OCI-M2 (cell line): ENCODE results near the gene FAM240A.

ENCODE experiments used
- DNase-seq: peaks from one replicate; lab custom pipeline; 2025; ENCODE audit not compliant: unreplicated experiment; lab: John Stamatoyannopoulos, UW

FAM240A gene

DNA sequence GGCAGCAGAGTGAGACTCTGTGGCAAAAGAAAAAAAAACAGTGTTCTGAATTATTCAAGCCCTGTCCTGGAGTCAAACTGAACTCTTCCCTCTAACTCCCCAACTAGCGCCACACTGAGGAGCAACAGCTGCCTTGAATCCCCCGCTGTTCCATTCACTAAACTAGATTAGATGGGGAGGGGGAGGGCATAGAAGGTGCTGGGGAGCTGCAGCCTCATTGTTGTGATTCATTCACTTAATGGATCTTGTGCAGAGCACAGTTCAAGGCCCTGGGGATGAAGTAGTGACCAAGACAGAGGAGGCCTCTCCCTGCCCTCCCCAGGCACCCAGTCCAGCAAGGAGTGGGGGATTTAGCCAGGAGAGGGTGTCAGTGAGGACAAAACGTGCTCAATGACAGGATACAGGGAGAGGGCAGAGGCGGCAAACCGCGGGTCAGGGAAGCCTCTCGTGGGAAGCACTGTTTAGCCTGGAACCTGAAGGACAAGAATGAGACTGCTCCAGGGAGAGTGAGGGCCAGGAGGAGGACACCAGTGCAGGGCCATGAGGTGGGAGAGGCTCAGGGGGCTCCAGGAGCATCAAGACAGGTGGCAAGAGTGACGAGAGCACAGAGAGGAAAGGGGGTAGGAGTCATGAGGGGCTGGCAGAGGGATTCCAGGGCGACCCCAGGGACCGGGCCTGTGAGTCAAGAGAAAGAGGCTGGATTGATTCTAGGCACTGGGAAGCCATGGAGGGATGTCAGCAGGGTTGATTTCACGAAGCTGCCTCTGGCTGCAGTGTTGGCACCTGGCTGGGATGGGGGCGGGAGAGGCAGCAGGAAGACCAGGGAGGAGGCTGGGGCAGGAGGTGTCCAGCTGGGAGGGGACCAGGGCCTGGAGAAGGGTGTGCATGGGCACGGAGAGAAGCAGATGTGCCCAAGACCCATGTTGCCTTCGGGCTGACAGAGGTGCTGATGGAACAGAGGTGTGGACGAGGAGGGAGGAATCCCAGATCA is 49.7 kb downstream of the FAM240A start:
- no peak for DNase-seq

DNA sequence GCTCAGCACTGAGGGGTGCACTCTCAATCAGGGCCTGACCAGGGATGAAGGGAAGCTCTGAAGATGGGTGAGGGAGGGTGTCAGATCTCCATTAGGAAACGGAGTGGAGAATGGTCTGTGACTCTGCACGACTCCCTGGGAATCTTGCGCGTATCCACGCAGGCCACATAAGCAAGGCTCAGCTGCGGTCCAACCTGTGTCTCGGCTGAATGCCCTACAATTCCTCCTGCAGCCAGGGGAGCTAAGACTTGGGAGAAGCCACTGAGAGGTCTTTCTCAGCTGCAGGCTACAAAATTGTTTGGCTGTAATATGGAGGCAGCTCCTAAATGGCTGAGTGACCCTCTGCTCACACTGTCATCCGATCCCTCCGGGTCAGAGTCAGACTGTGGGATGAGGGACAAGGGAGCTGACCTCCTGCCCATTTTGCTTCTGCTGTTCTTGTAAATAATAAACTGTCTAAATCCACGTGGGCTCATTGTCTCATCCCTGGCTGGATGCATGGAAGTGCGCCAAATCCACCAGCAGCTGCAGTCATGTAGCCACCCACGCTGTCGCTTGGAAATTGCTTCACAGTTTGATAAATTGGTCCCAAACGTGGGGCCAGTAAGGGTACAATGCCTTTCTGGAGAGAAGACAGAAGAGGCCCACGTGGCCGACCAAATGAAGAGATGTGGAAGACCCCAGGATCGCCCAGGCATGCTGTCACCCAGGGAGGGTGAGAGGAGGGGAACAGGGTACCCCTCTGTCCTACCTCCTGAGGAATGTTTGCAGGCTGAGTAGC is 50.6 kb downstream of the FAM240A start:
- DNase-seq = no peak

DNA sequence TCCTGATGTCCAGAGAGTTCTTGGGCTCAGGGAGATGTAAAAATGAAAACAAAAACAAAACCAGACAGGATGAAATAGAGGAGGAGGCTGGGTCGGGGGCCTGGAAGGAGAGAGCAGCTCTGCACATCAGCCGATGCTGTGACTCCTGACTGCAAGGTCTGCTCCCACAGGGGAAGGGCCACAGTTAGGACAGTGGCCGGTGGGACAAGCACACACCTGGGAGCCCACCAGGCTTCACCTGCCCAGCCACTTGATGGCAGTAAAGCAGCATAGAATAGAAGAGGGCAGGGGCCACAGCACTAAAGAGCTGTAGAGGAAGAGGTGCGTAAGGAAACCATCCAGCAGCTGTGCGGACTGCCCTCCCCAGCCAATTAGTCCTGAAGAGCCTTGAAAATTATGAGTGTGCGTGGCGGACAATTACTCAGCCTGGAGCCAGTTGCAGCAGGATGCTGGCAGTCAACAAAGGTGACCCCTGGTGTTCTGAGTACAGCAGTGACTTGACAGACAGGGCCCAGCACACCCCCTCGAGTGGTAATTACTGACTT is 51.3 kb downstream of the FAM240A start:
- DNase-seq = no peak

DNA sequence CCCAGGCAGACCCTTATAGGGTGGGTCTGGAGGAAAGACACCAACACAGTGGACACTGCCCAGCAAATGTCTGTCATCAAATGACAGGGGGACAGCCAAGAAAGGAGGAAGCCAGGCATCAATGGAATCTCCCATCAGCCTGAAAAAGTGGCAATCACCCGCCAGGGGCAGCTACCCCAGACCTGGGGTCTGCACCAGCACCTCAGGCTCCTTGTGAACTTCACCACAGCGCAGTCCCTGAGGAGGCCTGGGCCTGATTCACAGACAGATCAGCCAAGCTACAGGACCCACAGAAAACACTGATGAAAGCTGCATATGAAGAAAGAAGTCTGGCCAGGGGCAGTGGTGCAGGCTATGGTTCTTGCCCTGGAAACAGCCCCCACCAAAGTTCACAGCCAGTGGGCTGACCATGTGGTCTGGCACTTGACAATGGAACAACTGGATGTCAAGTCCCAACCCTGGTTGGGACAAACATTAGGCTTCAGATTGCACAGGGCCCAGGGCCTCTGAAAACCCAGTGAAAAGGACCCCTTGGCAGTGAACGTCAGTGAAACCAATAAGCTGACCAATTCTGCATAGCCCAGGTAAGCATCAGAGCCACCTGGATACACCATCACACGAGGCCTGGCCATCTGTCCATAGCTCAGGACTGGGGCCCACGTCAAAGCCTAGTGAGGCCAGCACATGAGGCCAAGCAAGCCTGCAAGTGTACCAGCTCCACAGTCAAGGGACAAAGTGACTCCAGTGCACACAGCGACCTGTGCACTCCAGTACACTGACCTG is 52.1 kb downstream of the FAM240A start:
- no peak for DNase-seq

DNA sequence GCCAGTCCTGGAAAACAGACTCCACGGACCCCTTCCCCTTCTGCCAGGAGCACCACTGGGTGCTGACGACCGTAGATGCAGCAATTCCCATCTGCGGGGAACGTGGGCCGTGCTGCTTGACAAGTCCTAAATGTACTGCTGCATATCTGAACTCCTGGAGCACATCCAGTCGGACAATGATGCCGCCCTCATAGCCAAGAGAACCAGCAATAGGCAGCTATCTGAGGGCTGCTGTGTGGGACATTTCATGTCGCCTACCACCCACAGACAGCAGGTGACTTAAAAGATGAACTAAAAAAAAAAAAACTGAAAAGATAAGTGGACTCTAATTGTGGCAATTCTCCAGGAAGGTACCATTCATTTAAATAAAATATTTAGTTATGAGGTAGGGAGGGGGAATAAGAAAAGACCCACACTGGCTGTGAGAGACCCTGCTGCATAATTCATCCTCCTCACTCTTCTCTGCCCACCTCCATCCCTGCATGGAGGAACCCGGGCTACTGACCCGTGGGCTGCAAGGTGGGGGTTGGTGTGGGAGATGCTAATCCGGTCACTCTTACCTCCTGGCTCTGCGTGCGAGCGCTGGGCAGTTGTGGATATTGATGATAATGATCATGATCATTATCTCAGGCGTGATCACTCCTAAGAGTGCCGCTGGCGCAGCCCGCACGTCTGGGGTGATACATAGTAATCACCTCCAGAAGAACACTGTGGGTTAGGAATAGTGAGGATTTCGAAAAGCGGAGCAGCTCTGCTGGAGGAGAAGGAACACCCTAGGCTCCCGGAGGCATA is 52.8 kb downstream of the FAM240A start:
- DNase-seq = no peak

DNA sequence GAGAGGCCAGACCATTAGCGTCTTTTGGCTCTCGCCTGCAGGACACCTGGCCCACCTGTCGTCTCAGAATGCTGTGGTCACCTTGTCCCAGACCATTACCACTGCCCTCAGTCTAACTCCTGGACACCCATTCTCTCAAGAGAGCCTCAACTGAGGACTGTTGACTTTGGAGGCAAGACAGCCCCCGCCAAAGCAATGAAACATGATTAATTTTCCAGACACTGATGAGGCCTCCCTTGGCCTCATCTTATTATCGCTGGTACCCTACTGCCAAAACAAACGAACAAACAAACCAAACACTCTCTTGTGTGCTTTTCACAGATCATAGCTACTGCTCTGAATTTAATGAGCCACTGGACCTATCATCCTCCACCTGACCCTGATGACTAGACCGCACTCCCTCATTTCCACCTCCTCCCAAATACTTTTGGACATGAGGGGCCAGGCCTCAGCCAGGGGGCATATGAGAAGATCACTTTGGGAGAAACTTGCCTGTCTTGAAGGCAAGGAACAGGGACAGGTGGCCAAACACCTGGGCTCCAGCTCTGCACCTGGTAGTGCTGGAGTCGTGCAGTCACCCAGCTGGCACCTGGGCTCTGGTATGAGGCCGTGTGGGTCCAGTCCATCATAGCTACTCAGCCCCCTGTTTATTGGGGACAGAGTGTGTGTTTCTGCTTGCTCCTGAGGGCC is 53.6 kb downstream of the FAM240A start:
- DNase-seq = no peak

DNA sequence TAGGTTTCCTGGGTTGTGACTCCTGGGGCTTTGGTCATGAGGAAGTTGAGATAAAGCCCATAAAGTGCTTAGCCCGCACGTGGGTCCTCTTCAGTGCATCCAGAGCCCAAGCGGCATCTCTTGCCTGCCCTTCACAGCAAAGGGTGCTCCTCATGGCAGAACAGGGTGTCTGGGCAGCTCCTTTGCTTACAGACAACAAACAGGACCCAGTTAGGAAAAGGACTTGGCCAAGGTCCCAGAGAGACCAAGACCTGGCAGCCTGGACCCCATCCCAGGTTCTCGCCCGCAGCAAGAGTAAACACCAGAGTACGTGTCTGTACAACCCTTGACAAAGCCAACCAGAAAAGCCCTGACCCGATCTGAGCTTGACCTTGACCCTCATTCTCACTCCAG is 54.1 kb downstream of the FAM240A start:
- DNase-seq = no peak

DNA sequence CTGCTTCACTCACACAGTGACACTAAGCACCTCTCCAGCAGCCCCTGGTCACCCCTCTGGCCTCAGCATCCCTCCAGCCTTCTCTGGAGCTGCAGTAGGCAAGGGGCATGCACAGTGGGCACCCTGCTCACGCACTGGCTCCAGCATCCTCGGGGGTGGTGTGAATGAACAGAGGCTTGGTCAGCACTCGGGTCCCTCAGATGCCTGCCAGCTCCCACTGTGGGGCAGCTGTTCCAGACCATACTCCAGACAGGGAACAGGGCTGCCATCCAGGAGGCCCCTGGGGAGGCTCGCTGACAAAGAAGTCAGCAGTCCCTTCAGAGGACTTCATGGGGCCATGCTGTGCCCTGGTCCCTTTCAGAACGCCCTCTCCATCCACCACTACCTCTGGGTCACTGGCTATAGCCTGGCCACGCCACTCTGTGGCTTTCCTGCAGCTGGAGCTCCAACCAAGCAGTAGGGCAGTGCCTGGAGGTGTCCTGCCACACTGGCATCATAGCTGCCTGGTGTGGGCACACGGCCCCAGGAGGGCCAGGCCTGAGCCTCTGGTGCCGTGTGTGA is 54.8 kb downstream of the FAM240A start:
- DNase-seq = no peak

DNA sequence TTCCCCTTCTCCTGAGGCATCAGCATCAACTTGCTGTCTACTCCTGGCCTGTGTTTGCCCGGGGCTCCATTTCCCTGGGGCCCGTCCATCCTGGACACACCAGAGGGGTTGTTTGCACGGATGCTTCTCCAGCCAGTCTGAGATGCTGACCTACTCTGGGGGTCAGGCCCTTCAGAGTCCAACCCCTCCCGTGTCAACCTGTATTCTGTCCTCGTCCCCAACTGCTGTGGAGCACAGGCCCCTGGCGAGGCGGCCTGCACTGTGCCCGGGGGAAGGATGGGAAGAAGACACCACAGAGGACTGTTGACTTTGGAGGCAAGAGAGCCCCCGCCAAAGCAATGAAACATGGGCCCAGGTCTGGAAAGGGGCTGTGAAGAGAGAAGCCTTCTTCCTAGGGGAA is 55.3 kb downstream of the FAM240A start:
- no peak for DNase-seq

DNA sequence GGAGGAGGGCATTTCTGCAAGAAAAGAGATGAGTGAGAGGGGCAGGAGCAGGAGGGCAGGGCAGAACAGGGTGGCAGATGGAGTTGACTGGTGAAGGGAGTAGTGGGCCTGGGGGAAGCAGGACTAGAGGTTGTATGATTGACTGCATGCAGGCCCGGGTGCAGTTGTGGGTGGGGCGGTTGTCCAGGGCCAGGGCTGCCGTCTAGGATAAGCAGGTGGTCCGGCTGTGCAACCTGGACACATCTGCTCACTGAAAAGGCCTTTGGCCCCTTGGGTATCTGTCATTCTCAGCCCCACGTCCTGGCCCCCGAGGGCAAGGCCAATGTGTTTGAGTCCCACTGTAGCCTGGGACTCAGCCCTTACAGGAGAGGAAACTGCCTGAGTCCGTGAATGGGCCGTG is 55.8 kb downstream of the FAM240A start:
- DNase-seq = no peak

DNA sequence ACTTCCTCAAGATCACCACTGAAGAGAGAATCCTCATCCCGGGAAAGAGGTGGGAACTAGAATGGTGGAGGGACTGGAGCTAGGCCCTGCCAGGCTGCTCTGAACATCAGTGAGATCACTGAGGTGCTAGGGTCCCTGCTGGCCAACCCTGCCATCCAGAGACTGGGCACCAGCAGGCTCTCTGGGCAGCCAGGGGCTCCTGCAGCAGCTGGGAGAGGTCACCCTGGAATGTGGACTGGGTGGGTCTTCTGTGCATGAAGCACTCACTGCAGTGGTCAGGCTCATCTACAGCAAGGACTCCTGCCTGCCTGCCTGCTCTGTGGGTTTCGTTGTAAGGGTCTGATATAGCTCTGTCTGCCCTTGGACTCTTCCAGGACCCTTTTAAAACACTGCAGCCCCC is 56.3 kb downstream of the FAM240A start:
- DNase-seq = no peak

DNA sequence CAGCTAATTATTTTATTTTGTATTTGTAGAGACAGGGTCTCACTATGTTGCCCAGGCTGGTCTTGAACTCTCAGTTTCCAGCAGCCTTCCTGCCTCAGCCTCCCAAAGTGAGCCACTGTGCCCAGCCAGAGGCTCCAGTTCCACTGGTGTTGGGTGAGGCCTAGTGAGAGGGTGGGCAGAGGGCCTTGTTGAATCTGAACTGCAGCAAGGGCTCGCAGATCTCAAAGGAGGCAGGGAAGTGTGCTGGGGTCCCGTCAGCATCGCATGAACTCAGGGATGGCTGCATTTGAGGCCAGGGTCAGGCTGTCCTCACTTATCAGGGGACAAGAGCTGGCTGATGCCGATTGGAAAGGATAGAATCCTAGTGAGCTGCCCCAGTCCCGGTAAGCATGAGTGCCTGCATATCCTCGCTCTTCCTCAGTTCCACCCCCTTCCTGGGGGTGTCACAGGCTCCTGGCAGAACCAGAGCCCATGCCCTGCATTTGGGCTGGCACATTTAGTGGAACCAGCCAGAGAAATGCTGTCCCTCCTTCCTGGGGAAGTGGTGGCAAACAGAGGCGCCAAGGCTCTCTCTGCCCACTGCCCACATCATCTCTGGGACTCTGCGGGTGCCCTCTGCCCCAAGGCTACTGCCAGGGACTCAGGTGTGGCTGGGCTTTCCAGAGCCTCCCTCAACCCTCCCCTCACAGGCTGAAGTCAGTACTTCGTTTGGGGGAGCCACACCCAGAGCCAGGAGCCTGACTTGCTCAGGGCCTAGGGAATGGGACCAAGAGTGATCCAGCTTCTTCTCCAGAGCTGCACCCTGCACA is 57.1 kb downstream of the FAM240A start:
- DNase-seq = no peak

DNA sequence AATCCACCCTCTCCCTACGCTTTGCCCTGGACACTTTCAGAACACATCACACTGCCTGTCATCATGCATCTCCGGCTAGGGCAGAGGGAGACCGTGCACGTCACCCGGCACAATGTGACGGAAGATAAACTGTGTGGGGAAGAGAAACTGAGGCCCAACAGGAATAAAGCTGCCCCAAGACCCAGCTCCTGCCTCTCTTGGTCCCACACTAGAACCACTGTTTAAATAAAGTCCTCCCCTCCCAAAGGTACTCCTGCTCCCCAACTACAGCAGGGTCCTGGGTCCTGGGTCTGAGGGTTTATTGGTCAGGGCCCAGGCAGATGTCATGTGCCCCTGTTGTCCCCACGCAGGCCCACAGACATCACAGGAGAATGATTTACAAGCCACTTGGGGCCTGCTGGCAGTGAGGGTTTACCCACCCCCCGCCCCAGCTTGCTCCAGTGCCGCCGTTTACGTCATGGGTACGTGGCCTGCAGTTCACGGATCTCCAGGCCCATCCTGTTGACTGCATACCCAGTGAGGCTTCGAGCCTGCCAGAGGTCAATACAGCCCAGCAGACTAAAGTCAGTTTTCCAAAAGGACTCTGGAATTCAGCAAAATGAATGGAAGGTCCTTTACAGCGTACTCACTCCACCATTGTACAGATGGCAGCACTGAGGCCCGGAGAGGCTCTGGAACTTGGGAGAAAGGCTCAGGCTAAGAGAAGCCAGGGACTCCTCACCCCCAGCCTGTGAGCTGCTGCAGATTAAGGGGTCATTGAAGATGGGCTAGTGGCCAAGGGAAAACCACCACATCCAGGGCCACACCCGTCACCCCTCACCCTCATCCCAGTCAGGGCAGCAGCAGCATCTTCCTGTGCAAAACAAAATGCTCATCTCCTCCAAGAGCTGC is 57.9 kb downstream of the FAM240A start:
- no peak for DNase-seq

DNA sequence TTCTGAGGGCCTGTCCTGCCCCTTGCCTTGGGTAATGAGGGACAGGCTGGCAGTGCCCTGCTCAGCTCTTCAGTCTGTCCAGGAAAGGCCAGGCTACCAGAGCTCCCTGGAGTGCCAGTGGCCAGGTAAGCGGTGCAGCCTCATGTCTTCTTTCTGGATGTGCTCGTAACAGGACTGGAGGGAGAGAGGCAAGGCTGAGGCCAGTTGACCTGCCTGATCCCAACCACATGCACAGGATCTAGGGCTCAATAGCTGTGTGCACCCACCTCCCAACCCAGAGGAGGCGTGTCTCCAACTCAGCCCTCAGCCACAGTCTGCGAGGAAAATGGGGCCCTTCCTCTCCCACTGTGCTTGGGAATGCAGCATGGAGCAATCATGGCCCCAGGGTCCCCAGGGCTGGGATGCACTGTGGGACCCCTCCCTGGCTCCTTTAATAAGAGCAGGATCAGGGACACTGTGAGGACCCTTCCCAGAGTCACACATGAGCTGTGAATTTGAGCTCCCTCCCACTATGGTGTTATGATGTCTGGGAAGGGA is 58.6 kb downstream of the FAM240A start:
- DNase-seq = no peak

DNA sequence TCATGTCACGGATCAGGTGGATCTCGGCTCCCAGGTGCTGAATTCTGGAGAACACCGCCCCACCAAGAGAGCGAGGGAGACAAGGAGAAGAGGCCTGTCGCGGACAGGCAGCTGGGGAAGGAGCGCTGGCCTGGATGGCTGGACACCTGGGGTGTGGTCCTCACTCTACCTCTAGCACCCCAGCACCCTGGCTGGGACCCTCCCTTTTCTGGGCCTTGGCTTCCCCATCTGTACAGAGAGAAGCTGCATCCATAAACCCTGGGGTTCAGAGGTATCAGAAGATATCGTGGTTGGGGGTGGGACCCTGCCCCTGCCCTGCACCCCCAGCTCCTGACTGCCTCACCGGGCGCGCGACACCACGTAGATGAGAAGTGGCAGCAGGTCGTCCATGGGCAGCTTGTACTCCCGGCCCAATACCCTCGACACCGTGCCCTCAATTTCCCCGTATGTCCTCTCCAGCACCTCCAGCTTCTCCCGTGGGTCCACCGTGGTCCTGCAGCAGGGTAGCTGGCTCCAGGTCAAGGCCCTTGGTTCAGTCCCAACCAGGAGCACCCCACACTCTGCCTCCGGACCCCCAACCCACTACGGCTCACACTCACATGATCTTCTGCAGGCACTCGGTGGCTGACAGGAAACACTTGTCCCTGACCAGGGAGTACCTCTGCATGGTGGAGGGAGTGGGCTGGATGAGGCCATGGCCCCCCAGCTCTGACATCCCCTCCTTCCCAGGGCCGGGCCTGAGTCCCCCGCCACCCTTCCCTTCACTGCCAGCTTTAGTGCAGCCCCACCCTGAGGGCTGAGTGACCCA is 59.4 kb downstream of the FAM240A start:
- no peak for DNase-seq

DNA sequence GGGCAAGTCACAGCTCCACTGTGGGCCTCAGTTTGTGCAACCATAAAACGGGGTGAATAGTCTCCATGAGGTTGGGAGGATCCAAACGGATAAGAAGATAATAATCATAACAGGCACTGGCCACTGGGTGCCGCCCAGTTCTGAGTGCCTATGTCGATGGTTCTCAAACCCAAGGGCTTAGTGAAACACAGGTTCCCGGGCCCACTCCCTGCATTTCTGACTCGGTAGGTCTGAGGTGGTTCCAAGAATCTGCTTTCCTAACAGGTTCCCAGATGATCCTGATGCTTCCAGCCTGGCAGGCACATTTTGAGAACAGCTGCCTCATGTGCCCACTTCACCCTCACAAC is 60.0 kb downstream of the FAM240A start:
- DNase-seq = no peak
